ENCODE measurements around the gene PTGIS. TPM values are rescaled to one million over a fixed set of nuclear protein-coding genes. Genes with fewer than 3 reads are reported as not detected.

Gene PTGIS
- total and polyA plus RNA-seq, 7 donors, result 2.7 to 26.5 (median 8.0) TPM

DNA sequence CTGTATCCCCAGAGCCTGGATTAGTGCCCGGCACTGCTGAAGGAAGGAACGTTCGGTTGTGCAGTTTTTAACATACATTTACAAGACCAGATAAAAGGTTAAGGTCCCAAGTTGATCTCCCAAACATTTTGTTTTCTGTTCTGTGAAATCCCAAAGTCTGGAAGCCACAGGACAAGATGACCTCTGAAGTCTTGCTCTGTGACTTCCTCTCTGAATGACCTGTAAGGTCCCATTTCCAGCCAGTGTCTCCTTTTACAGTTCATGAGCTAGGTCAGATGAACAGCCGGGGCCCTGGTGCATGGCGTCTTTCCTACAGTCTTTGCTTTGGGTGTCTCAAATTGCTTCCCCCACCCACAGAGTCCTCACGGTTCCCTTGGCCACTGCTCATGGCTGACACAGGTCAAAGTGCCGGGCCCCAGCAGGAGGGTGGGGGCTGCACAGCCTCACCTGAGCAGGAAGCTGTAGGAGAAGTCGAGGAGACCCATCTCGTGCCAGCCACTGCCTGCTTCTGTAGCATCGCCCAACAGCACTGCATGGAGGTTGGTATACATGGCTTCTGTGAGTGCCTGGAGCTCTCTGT lies 24.0 kb downstream of the PTGIS start:
- H3K4me1 ChIP-seq, result no peaks in the 10 kb centered on the region
- H3K27me3 ChIP-seq (ENCODE audit: insufficient read depth in 3 of 3, low read length in 2 of 3), result no peaks in the 10 kb centered on the region
- no peaks in the 10 kb centered on the region for H3K36me3 ChIP-seq (ENCODE audit: insufficient read depth in 1 of 2, low read depth in 1 of 2)
- H3K4me3 ChIP-seq, result no peak overlapping the region
- ATAC-seq, result peak in 1 of 4 donors; percentile 25
- intact Hi-C loops (cut with DNase I), result loop anchor here (2.0 to 10.0 kb wide), 2 partner anchors 65 to 301 kb away; no protein-coding TSS in a partner anchor
- WGBS, 3 donors, result 44 to 57% (median 53%) methylated on average over 10 of the region's 10 CpGs
- no peak for DNase-seq
- H3K9me3 ChIP-seq, result no peaks in the 10 kb centered on the region
- TF ChIP-seq, protein P1, sequence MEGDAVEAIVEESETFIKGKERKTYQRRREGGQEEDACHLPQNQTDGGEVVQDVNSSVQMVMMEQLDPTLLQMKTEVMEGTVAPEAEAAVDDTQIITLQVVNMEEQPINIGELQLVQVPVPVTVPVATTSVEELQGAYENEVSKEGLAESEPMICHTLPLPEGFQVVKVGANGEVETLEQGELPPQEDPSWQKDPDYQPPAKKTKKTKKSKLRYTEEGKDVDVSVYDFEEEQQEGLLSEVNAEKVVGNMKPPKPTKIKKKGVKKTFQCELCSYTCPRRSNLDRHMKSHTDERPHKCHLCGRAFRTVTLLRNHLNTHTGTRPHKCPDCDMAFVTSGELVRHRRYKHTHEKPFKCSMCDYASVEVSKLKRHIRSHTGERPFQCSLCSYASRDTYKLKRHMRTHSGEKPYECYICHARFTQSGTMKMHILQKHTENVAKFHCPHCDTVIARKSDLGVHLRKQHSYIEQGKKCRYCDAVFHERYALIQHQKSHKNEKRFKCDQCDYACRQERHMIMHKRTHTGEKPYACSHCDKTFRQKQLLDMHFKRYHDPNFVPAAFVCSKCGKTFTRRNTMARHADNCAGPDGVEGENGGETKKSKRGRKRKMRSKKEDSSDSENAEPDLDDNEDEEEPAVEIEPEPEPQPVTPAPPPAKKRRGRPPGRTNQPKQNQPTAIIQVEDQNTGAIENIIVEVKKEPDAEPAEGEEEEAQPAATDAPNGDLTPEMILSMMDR (IDR thresholded peaks at IDR 0.05), result no peak
- no peak overlapping the region for H3K27ac ChIP-seq

DNA sequence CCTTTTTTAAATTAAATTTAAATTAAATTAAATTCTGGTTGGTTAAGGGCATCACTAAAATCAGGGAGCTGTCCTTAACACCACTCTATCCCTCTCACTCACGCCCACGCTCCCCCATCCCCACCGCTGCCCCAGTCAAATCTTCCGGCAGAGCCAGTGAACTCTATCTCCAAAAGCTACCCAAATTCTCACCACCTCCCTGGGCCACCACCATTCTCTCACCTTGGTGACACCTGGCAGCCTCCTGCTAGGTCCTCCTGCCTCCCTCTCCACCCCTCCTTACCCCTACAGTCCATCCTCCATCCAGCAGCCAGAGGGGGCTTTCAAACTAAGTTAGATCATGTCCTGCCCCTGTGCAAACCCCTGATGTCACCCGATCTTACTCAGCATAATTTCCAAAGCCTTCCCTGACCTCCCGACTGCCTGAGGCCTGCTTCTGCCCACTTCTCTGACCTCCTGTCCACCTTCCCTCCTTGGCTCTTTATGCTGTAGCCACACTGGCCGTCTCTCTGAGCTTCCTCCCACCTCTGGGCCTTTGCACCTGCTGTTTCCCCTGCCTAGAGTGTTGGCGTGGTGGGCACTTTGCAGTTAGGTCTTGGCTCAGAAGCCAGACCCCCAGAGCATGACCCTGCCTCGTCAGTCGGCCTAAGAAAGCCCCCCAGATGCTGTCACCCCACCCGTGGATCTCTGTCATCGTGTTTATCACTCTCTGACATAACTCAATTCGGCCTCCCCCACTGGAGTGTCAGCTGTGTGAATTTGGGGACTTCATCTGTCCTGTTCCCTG lies 24.7 kb downstream of the PTGIS start:
- 74 to 82% (median 76%) methylated on average over 13 of the region's 13 CpGs for WGBS, 3 donors
- intact Hi-C loops (cut with DNase I), result loop anchor here (2.0 to 10.0 kb wide), 2 partner anchors 66 to 302 kb away; no protein-coding TSS in a partner anchor
- H3K4me1 ChIP-seq, result no peaks in the 10 kb centered on the region
- no peak overlapping the region for H3K27ac ChIP-seq
- H3K9me3 ChIP-seq, result no peaks in the 10 kb centered on the region
- no peaks in the 10 kb centered on the region for H3K36me3 ChIP-seq (ENCODE audit: insufficient read depth in 1 of 2, low read depth in 1 of 2)
- H3K4me3 ChIP-seq, result no peak overlapping the region
- TF ChIP-seq, protein P1 (IDR thresholded peaks at IDR 0.05), result no peak
- ATAC-seq (no peak), DNase-seq (no peak)
- no peaks in the 10 kb centered on the region for H3K27me3 ChIP-seq (ENCODE audit: insufficient read depth in 3 of 3, low read length in 2 of 3)

DNA sequence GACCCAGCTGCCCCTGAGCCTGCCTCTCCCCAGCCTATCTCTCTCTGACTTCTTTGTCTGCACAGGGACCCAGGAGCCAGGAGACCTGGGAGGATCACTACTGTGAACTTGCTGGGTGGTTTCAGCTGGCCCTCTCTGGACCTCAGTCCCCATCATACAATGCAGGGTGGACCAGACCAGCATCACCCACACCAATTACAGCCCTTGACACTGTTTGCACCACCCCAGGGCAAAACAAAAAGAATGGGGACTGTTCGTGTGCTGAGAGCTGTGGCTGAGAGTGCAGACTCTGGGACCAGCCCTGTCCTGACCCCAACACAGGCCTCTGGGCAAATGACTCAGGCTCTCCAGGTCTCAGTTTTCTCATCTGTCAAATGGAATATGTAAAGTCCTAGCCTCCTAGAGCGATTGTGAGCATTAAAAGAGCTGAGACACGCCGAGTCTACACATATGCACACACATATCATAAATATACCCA lies 25.4 kb downstream of the PTGIS start:
- DNase-seq (no peak), ATAC-seq (peak in 2 of 4 donors; percentile 8)
- WGBS, 3 donors, result 93 to 96% (median 96%) methylated on average over 4 of the region's 4 CpGs
- no peaks in the 10 kb centered on the region for H3K9me3 ChIP-seq
- TF ChIP-seq, protein P1 (IDR thresholded peaks at IDR 0.05), result no peak
- no peaks in the 10 kb centered on the region for H3K4me1 ChIP-seq
- no peak overlapping the region for H3K4me3 ChIP-seq
- H3K27ac ChIP-seq, result no peak overlapping the region
- intact Hi-C loops (cut with DNase I), result loop anchor here (2.0 to 10.0 kb wide), 2 partner anchors 66 to 302 kb away; no protein-coding TSS in a partner anchor
- no peaks in the 10 kb centered on the region for H3K27me3 ChIP-seq (ENCODE audit: insufficient read depth in 3 of 3, low read length in 2 of 3)
- no peaks in the 10 kb centered on the region for H3K36me3 ChIP-seq (ENCODE audit: insufficient read depth in 1 of 2, low read depth in 1 of 2)

DNA sequence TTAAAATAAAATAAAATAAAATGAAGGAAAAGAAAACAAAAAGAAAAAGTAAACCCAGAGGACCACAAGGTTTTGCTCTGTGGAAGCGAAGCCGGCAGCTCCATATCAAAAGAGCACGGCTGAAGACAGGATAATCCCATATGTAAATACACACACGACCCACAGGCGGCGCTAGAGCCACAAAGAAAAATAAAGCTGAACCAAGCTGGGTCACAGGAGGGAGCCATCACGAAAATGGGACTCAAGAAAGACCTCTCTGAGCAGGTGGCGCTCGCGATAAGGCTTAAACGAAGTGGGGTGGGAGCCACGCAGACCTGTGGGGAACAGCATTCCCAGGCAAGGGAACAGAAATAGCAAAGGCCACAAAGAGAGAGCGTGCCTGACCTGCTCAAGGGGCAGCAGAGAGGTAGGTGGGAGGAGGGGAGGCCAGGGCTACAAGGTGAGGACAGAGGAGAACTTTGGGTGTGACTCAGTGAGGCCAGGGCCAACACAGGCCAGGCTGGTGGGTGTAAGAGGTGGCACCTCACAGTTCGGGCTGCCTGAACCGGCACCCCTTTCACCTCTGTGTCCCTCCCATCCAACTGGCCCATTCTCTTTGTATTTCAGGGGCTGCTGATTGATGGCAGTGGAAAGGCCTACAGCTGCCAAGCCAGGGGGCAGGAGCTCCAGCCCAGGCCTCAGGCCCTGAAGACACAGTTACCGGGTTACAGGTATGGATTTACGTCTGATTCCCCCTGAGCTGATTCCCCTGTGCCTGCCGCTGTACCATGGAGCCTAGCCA lies 26.0 kb downstream of the PTGIS start:
- Histone ChIP-seq H3K27me3 (ENCODE audit: insufficient read depth in 3 of 3, low read length in 2 of 3) (no peaks in the 10 kb centered on the region), H3K9me3 (no peaks in the 10 kb centered on the region), H3K4me3 (no peak overlapping the region), H3K4me1 (no peaks in the 10 kb centered on the region), H3K36me3 (ENCODE audit: insufficient read depth in 1 of 2, low read depth in 1 of 2) (no peaks in the 10 kb centered on the region), H3K27ac (no peak overlapping the region)
- 55 to 57% (median 56%) methylated on average over 18 of the region's 18 CpGs for WGBS, 3 donors
- peak; percentile 64 to 76 for DNase-seq
- intact Hi-C loops (cut with DNase I), result loop anchor here (1.0 to 10.0 kb wide), 3 partner anchors 67 to 303 kb away; no protein-coding TSS in a partner anchor
- ATAC-seq, result peak; percentile 68 to 81 (median 74)
- TF ChIP-seq, protein P1 (IDR thresholded peaks at IDR 0.05), result peak; percentile 77

Data from psoas muscle (tissue), 8 donors.